Heart left ventricle (tissue), 16 donors: Measurements from ENCODE around the gene TMC7. TPM values are rescaled to one million over a fixed set of nuclear protein-coding genes. Genes with fewer than 3 reads are reported as not detected.

ENCODE experiments used
- ATAC-seq, 4 donors: fragments of 200-7000 bp; cut with Tn5 transposase; one replicate each; pipeline ENCODE4 v1.9.1; 2020 to 2022; ENCODE audit warnings: moderate library complexity in 4 of 4, mild to moderate bottlenecking in 3 of 4, moderate number of reproducible peaks in 1 of 4
- DNase-seq, 5 donors: peaks; one replicate each; pipeline ENCODE4 v3.0.0-alpha.2; 2020
- H3K27ac ChIP-seq, 12 donors: fragments of 200-600 bp; sonication (generic) in 4 of 12; one replicate each; pipeline versions ENCODE4 v1.5.0 to v1.8.0; 2016 to 2022; ENCODE audit warnings: mild to moderate bottlenecking in 2 of 12
- H3K27me3 ChIP-seq, 9 donors: fragments of 200-600 bp; sonication (generic) in 2 of 9; one replicate each; pipeline versions ENCODE4 v1.5.1 to v1.8.0; 2016 to 2022; ENCODE audit warnings: mild to moderate bottlenecking in 3 of 9
- H3K36me3 ChIP-seq, 9 donors: fragments of 200-600 bp; sonication (generic) in 2 of 9; one replicate each; pipeline versions ENCODE4 v1.5.0 to v1.8.0; 2018 to 2022; ENCODE audit warnings: mild to moderate bottlenecking in 2 of 9
- H3K4me1 ChIP-seq, 12 donors: fragments of 200-600 bp; sonication (generic) in 4 of 12; one replicate each; pipeline versions ENCODE4 v1.5.0 to v1.8.0; 2016 to 2022; ENCODE audit warnings: mild to moderate bottlenecking in 3 of 12
- H3K4me3 ChIP-seq, 12 donors: fragments of 200-600 bp; sonication (generic) in 4 of 12; one replicate each; pipeline versions ENCODE4 v1.5.0 to v1.8.0; 2017 to 2022; ENCODE audit warnings: mild to moderate bottlenecking in 9 of 12, moderate library complexity in 4 of 12
- H3K9me3 ChIP-seq, 12 donors: fragments of 200-600 bp; sonication (generic) in 4 of 12; one replicate each; pipeline versions ENCODE4 v1.5.0 to v1.8.0; 2016 to 2022; ENCODE audit warnings: mild to moderate bottlenecking in 1 of 12
- POLR2A ChIP-seq, 2 donors: fragments of 450-650 bp; IDR thresholded peaks; one replicate each; pipeline ENCODE4 v1.6.1; 2017; ENCODE audit warnings: antibody characterized with exemption in 2 of 2, mild to moderate bottlenecking in 2 of 2, moderate library complexity in 2 of 2
- WGBS, 4 donors: extraction: QIAGEN DNeasy Blood & Tissue Kit in 2 of 4; methylation state at CpG; one replicate each; pipeline versions ENCODE4 v1.1.5 to v1.1.7; 2013 to 2018; 5-methylcytosine and 5-hydroxymethylcytosine counted together
- intact Hi-C, 10 donors: fragments of 100-400 bp; cut with DNase I; formaldehyde crosslinking; loops; one replicate each; pipeline versions ENCODE4 v1.11.1 to v1.14.2; 2022
- polyA plus RNA-seq, 2 donors: library from polyadenylated mRNA; stranded (reverse); fragments of 200-250 nt; gene quantifications; one replicate each; pipeline ENCODE4 v1.2.3, GENCODE V29; 2013
- total RNA-seq, 9 donors: library from RNA; depleted of rRNA in 2 of 9; stranded (reverse); fragments of >200 nt in 2 of 9; fragmentation: NEBNext Ultra II Directional in 3 of 9; extraction: Animal tissue kit (Norgen Biotek cat#: 25700) in 3 of 9; gene quantifications; one replicate each; pipeline versions ENCODE4 v1.1.0 to v1.2.4, GENCODE V29; 2016 to 2023
- TF ChIP-seq, protein P1 (sequence below), 12 donors: fragments of 200-600 bp; sonication (generic) in 4 of 12; IDR thresholded peaks; one replicate each; pipeline versions ENCODE4 v1.5.0 to v1.8.0; 2018 to 2022; ENCODE audit warnings: antibody characterized with exemption in 12 of 12, mild to moderate bottlenecking in 5 of 12
- donor health status: ischemic (EF 13 %, LVEDD 7.1; RV severe dilation, severe dysfunction).
- donor health status: healthy with polysubstance abuse.
- donor health status: DM: no; HTN: yes; CAD: no.
- donor health status: DM: no; HTN: no; CAD: no.
- donor health status: ischemic (EF 25% LVEDD 6.9; RV normal size, moderate dysfunction).
- donor health status: ischemic (EF 25% LVEDD 5.7; RV mildly dilated, moderate dysfunction).
- donor health status: healthy.
- donor health status: DM: yes; HTN: yes; CAD: no.
- donor health status: ischemic (EF 35%, LVEDD 5.7; RV mildly dilated, moderate dysfunction).
- donor health status: nonischemic (EF 11% LVEDD 7.7; RV severe dilation, severe dysfunction).
- donor health status: DM: yes; HTN: yes; CAD: no.
- donor health status: PGD.
- donor health status: ischemic (EF 29% LVEDD 5.4; RV normal size, mild dysfunction).
- donor health status: nonischemic (EF 23%, LVEDD 6.1; RV moderate dilation, normal function).

The TMC7 gene
- total and polyA plus RNA-seq, 11 donors: 0.69 to 2.3 (median 0.96) TPM

DNA sequence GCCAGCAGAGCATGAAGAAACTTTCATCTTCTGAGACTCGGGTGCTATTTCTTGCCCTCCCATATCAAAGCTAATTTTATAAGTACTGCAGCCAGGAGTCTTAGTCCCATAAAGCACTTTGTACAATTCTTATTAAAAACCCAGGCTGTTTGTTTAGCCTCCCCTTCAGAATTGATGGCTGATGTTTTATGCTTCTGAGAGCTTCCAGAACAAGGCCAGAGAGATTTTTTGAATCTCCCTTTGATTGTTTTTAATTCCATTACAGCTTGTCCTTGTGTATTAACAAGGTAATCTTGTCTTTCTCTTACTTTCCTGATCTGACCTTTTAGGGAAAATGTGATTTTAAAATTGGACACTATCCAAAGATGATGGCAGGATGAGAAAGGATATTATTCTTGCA, 99.9 kb downstream of the TMC7 start:
- DNase-seq (no peak), ATAC-seq (no peak)
- Histone ChIP-seq H3K4me1 (peaks cover 0 to 17% (median 8%) of the 10 kb centered on the region in 12 donors), H3K4me3 (no peak overlapping the region), H3K36me3 (peaks cover 0 to 34% (median 27%) of the 10 kb centered on the region in 9 donors), H3K27ac (no peak overlapping the region), H3K27me3 (no peaks in the 10 kb centered on the region), H3K9me3 (no peaks in the 10 kb centered on the region)
- 82 to 96% (median 85%) methylated on average over 1 of the region's 1 CpG for WGBS, 4 donors
- intact Hi-C loops: loop anchor here in 2 of 10 donors (10.0 kb wide), 2 partner anchors 51 to 81 kb away; partner anchors contain the start of gene SYT17 (in 1 of the 2)
- no peak for TF ChIP-seq POLR2A (IDR thresholded peaks at IDR 0.05)
- TF ChIP-seq, protein P1, sequence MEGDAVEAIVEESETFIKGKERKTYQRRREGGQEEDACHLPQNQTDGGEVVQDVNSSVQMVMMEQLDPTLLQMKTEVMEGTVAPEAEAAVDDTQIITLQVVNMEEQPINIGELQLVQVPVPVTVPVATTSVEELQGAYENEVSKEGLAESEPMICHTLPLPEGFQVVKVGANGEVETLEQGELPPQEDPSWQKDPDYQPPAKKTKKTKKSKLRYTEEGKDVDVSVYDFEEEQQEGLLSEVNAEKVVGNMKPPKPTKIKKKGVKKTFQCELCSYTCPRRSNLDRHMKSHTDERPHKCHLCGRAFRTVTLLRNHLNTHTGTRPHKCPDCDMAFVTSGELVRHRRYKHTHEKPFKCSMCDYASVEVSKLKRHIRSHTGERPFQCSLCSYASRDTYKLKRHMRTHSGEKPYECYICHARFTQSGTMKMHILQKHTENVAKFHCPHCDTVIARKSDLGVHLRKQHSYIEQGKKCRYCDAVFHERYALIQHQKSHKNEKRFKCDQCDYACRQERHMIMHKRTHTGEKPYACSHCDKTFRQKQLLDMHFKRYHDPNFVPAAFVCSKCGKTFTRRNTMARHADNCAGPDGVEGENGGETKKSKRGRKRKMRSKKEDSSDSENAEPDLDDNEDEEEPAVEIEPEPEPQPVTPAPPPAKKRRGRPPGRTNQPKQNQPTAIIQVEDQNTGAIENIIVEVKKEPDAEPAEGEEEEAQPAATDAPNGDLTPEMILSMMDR (IDR thresholded peaks at IDR 0.05): no peak

DNA sequence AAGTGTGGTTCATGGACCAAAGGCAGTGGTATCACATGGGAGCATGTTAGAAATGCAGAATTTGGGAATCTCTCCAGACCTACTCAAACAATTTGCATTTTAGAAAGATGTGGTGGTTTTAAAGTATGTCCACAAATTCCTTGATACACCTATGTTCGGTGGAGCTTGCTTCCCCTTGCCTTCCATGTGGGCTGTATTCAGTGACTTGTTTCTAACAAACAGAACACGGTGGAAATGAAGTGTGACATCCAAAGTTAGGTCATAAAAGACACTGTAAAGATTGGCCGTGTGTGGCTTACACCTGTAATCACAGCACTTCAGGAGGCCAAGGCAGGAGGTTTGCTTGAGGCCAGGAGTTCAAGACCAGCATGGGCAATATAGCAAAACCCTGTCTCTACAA, 100.4 kb downstream of the TMC7 start:
- Histone ChIP-seq H3K9me3 (no peaks in the 10 kb centered on the region), H3K36me3 (peaks cover 0 to 29% (median 22%) of the 10 kb centered on the region in 9 donors), H3K27ac (no peak overlapping the region), H3K27me3 (no peaks in the 10 kb centered on the region), H3K4me3 (no peak overlapping the region), H3K4me1 (peaks cover 0 to 17% (median 8%) of the 10 kb centered on the region in 12 donors)
- DNase-seq (no peak), ATAC-seq (no peak)
- WGBS, 4 donors: 80 to 94% (median 87%) methylated on average over 3 of the region's 3 CpGs
- no peak for TF ChIP-seq POLR2A (IDR thresholded peaks at IDR 0.05)
- TF ChIP-seq, protein P1 (IDR thresholded peaks at IDR 0.05): no peak
- intact Hi-C loops: loop anchor here in 2 of 10 donors (10.0 kb wide), 2 partner anchors 51 to 81 kb away; partner anchors contain the start of gene SYT17 (in 1 of the 2)

DNA sequence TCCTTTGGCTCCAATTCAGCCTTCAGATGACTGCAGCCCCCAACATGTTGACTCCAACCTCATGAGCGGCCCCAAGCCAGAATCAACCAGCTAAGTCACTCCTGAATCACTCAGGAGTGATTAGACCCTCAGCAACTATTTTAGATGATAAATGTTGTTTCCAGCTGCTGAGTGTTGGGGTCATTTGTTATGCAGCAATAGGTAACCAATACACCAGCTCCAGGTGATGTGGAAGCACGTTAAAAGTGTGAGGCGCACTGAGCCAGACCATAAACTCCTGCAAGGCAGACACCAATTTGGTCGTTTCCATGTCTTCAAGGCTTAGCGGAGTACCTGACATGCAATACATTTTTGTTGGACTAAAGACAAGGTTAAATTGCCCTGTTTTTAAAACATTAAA, 101.1 kb downstream of the TMC7 start:
- Histone ChIP-seq H3K36me3 (peaks cover 0 to 22% (median 16%) of the 10 kb centered on the region in 9 donors), H3K27ac (no peak overlapping the region), H3K9me3 (no peaks in the 10 kb centered on the region), H3K4me1 (peaks cover 0 to 17% (median 8%) of the 10 kb centered on the region in 12 donors), H3K4me3 (no peak overlapping the region), H3K27me3 (no peaks in the 10 kb centered on the region)
- DNase-seq (no peak), ATAC-seq (no peak)
- WGBS, 4 donors: 90 to 94% (median 93%) methylated on average over 5 of the region's 5 CpGs
- intact Hi-C loops: loop anchor here (5.0 to 10.0 kb wide), 6 partner anchors 50 to 417 kb away; partner anchors contain the start of gene SYT17 (in 6 of the 10)
- no peak for TF ChIP-seq POLR2A (IDR thresholded peaks at IDR 0.05)
- TF ChIP-seq, protein P1 (IDR thresholded peaks at IDR 0.05): no peak

DNA sequence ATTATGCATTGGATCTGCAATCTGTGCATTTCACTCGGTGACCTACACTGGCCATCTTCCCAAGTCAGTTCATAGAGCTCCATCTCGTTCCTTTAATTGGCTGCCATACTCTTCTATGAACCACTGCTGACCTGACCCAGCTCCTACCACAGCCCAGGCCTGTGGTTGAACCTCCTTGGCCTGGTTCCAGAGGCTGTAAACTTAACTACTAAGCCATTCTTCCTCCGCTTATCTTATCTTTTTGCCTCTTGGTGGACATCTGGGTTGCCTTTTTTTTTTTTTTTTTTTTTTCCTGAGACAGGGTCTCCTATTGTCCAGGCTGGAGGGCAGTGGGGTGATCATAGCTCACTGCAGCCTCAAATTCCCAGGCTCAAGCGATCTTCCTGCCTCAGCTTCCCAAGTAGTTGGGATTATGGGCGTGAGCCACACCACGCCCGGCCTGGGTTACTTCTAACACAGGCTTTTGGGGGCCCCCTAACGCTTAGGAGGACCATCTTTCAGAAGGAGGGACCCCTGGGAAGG, 102.0 kb downstream of the TMC7 start:
- H3K36me3 ChIP-seq: peaks cover 0 to 17% (median 15%) of the 10 kb centered on the region in 9 donors
- H3K4me3 ChIP-seq: peak overlapping the region in 7 of 12 donors; percentile 48 to 65 (median 55)
- intact Hi-C loops: loop anchor here (1.0 to 10.0 kb wide), 14 partner anchors 49 to 418 kb away; partner anchors contain the start of gene SYT17 (in 6 of the 10)
- H3K4me1 ChIP-seq: peaks cover 0 to 17% (median 8%) of the 10 kb centered on the region in 12 donors
- ATAC-seq: peak in 1 of 4 donors; percentile 24
- DNase-seq: no peak
- TF ChIP-seq, protein P1 (IDR thresholded peaks at IDR 0.05): no peak
- no peak for TF ChIP-seq POLR2A (IDR thresholded peaks at IDR 0.05)
- H3K27me3 ChIP-seq: no peaks in the 10 kb centered on the region
- H3K9me3 ChIP-seq: no peaks in the 10 kb centered on the region
- H3K27ac ChIP-seq: no peak overlapping the region
- WGBS, 4 donors: 46 to 56% (median 50%) methylated on average over 8 of the region's 8 CpGs
